ENCODE results near the gene FIGLA.
A peak's percentile ranks its signal among the peaks of the same experiment; 100 is the strongest.

Gene FIGLA, protein sequence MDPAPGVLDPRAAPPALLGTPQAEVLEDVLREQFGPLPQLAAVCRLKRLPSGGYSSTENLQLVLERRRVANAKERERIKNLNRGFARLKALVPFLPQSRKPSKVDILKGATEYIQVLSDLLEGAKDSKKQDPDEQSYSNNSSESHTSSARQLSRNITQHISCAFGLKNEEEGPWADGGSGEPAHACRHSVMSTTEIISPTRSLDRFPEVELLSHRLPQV

DNA sequence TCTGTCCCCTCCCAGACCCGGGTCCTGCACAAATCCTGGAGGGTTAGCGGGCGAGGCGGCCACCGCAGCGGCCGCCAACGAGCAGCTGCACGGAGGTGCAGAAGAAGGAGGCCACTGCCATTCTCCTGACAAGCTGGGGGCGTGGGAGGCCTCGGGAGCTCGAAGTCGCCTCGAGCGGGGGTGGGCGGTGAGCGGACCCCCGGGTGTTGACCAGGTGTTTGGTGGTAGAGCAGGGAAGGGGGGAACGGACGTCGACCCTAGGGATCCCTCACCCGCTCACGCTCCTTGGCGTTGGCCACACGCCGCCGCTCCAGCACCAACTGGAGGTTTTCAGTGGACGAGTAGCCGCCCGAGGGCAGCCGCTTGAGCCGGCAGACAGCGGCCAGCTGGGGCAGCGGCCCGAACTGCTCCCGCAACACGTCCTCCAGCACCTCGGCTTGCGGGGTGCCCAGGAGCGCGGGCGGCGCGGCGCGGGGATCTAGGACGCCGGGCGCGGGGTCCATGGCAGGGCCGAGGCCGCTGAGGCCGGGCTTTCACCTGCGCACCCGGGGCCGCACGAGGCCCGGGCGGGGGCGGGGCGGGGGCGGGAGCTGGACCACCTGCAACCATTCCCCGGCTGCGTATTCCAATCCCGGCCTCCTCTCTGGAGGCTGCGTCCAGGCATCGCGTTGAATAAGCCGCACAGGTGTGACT is at the start of gene FIGLA:
Gene FIGLA, minus strand, starts transcription at position 508 of the 693 bp plus-strand sequence. Its CDS starts 5 bp downstream, at position 503.
- DNase-seq = no peak

DNA sequence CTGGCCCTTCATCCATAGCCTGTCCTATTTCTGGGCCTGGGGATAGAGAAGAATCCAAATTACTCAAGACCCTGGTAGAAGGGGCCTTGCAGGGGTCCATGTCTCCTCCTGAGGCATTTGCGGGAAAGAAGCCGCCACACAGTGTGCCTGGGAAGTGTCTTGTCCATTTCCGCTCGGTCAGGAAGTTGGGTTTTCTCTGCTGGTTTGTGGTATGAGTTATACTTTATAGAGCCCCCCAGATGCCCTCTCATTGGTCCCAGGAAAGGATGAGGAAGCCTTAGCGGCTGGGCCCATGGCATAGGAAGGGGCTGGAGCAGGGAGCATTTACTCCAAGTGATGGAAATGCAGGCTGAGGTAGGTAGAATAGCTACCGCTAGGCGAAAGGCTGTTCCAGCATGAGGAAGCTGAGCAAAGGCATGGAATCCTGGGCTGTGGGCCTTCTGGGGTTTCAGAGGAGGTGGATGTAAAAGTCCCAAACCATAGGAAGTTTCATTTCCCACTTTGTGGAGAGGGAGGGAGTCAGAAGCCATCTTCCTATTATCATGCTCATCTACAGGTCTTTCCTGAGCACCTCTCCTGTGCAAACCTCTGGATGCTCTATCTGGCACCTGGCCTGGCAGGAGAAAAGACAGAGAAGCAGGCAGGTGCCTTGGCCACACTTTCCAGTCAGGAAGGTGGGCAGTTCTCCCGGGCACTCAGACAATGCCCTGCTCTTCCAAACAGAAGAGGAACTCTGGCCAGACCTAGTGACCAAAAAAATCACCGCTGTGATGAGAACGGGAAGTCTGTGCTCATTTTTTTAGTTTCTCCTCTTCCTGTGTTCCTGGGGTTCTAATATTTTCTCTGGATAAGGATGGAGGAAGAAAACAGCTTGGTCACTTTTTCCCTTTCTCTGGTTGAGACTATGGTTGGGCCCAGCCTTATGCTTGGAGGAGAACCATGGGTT is 47.8 kb upstream of the FIGLA start:
- no peak for DNase-seq

DNA sequence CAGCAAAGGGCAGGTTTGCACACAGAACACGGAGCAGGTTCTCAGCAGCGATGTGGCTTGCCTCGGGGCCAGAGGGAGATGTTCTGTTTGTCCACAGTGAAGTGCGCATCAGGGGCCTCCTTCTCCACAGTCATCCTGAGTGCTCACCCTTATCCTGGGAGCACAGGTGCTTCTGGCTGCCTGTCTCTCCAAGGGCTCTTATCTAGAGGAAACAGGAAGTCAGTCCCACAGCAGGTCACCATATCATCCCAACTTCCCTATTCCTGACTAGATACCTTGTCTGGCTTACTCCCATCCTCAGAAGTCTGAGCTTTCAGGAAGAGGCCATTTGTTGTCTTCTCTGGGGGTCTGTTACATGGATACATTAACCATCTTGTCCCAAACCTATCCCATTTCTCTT is 45.2 kb upstream of the FIGLA start, which contains the start of gene CD207:
Gene CD207, minus strand, starts transcription at position 174 of the 400 bp plus-strand sequence. Its CDS starts 40 bp downstream, at position 134.
- no peak for DNase-seq

DNA sequence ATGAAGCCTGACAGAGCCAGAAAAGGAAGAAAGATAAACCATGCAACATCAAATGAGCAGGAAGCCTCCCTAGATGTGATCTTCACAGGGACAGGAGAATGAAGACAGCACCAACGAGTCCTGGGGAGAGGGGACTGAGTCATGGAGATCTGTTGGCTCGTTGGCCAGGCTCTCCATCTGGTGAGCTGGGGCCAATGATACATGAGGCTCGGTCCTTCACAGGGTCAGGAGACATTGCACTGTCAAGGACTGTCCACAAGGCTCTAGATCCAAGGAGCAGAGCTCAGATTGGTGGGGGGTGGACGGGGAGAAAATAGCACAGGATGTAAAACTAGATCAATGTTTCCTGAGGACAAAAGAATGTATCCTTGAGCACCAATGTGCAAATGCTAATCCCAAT is 44.4 kb upstream of the FIGLA start:
- DNase-seq = no peak

DNA sequence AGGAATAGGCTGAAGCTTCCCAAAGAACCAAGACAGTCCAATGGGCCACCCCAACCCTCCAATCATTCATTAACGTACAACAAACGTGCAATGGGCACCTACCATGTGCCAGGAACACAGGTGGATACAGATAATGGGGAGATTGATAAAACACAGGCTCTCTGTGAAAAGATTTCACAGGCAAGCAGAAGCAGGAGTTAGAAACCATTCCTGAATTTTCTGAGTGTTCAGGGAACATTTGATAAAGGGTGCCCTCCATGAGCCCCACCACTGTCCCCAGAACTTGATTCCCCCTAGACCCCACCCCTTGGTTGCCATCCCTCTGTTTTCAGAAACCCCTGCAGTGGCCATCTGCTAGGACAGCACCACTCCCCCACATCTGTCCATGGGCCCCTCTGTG is 43.7 kb upstream of the FIGLA start:
- no peak for DNase-seq

DNA sequence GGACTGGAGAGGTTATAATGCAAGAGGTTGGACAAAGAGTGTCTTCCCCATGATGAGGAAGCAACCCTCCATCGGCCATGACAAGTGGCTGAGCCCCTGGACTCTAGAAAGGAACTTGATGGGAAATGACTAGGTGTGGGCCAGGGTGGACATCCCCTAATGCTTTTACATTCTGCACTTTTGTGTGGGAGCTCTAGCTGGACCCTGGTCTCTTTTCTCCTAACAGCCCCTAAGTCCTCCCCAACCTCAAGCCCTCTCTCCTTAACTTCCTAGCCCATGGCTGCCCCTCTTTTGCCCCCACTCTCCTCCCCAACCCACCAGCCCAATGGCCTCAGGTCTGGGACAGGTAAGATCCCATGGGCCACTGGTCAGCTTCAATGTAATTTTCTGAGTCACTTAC is 42.8 kb upstream of the FIGLA start:
- DNase-seq = no peak

DNA sequence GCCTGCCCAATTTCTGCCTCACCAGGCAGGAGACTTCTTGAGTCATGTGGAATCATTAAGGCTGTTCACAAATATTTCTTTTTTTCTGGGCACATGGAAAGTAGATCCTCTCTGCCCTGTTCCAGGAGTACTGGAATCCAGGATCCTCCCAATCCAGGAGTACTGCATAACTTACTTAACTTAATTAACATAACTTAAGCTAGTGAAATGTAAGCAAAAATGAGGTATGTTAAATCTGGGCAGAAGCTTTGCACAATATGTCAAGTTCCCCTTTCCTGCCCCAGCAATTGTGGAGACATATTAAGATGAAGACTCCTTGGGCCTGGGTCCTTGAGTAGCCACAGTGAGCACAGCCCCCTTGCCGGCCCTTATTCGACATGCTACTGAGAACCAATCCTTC is 41.9 kb upstream of the FIGLA start:
- no peak for DNase-seq

DNA sequence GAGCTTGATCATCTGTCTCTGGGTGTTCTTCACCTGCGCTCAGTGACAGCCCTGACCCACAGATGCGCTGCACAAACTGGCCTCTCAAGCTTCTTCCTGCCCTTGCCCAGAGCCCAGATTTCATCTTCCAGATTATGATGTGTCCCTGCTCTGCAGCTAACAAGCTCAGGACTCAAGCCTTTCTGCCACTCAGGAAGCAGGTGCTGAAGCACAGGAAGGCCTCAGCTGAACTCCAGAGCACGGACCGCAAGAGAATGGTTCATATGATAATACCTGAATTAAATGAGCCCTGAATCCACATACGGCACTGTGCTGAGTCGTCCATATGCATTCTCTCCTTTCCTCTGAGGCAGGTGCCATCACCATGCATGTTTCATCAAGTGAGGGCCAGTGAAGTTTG is 41.4 kb upstream of the FIGLA start:
- no peak for DNase-seq

DNA sequence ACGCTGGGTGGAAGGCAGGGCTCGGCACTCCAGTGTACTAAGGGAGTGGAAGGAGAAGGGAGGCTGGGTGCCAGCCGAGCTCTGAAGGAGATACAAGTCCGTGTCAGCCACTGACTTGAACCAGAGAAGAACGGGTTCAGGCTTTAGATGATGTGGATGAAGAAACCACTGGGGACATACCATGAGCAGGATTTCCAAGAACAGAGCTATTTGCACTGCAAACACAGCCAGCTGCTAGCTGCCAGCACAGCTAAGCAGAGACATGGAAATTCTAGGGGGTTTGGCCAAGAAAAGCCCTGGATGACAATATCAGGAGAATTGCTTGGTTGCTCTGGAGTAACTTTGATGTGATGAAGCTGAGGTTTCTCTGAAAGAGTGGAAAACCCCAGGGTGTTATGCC is 39.9 kb upstream of the FIGLA start:
- DNase-seq = no peak

DNA sequence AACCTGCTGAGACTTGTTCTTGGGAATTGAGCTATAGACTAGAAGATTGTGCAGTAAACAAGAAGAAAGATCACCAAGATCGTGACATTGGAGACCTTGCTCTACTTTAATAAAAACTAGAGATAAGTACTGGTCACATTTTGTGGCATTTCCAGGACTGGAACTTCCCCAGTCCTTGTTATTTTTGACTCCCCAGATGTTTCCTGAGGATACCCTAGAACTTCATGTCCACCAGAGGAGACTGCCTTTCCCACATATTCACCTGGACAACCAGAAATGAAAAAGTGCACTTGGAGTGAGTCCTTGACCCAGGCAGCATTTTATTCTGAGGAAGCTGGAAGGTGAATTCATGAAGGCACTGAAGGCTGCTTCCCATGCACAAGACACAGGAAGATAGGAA is 39.5 kb upstream of the FIGLA start:
- no peak for DNase-seq

DNA sequence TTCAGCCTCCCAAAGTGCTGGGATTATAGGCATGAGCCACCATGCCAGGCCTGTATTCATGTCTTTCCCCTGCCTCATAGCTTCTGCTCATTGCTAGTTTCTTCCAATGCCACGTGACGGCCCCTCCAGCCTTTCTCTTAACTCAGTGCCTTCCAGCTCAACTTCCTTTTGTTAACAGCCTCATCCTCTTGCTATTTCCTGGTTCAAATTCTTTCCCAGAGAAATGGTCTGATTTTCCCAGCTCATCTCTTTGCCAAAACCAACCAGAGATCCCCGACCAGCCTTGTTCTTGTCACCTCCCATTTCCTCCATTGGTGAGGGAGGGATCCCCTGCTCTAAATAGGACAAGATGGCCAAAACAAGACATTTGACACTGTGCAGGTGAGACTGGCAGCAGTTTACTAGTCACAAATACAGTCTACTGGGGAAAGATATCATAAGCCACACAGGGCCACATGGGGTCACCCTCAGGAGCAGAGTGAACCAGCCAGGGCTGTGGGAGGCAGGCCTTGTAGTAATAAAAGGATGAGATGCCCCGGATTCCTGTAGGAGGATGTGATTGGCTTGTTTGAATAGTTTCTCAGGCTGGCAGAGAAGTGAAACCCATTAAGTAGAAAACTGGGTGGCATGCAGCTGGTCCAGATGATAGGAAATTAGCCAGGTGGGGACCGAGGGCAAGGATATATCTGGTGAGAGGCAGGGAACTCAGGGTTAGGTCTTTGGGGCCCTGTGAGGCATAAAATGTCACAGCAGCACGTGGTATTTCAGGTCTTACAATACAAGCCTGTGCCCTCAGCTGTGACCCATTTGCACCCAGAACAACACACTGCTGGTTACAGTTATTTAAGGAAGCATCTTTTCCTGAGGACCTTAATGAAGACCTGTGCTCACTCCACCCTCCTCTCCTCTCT is 38.7 kb upstream of the FIGLA start:
- DNase-seq = no peak

DNA sequence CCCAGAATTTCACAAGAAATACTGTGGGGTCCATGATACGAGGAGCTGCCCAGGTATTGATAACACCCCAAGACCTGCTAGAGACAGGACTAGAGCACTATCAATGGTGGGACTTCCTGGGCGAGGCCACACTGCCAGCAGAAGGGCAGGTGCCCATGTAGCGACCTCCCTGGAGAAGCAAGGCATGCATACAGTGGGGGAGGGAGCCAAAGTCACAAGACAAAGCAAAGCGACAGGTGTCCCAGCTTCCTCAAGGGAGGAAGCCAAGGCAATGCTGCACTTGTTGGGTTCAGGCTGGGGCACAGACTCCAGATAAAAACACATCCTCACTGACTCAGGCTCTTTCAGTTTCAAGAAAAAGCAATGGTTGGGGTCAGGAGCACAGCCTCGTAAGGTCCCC is 37.7 kb upstream of the FIGLA start:
- DNase-seq = no peak

DNA sequence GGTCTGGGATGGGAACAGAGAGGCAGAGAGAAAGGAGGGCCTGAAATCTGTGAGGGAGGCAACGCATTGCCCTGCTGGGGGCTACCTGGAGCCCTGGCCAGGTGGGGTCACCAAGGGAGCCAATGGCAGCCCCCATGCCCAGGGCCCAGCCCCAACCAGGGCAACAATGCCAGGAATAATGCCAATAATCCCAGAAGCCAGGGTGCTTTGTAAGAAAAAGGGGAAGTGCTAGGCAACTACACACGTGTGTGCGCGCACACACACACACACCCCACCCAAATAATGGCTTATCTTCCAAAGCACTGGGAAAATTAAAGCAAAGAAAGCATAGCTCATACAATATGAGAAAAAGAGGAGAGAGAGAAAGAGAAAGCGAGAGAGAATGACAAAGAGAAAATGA is 36.9 kb upstream of the FIGLA start:
- DNase-seq = no peak

DNA sequence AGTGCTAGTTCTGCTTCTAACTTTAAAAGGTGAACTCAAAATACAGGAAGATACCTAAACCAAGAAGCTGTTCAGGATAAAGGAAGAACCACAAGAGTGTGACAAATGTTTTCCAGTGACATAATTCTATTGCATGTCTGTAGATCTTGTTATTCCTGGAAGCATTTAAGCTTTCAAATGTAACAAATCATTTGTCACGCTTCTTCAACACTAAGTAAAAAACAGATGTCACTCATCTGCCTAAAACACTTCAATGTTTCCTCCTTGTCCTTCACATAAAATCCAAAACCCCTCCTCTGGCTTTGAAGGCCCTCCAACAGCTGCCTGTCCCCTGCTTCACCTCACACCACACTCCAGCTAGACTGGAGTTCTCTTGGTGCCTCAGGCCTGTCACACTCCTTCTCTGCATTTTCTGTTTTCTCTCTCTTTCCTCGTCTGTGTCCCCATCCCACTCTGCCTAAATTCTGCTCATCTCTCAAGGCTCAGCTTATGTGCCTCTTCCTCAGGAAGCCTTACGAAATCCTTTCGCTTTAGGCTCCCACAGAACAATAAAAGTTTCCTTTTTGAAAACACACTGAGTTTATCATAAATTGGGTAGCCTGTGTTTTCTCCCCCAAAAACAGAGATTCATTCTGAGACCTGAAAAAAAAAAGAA is 36.4 kb upstream of the FIGLA start:
- peak; percentile 53 for DNase-seq

DNA sequence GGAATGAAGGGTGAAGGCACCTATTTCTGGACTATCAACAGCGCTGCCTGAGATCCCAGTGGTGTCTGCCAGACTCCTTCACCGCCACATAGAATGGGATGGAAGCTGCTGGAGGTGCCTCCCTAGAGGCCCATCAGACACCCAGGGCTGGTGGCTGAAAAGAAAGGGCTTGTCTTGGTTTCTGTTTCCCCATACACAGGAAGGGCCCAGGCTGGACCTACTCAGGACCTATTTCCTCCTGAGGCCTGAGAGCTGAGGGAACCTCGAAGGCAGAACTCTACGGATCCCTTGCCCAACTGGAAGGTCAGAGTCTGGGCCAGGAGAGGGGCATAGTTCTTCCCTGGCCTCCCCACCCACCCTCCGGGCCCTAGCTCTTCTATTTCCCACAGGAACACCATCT is 32.8 kb upstream of the FIGLA start:
- no peak for DNase-seq

DNA sequence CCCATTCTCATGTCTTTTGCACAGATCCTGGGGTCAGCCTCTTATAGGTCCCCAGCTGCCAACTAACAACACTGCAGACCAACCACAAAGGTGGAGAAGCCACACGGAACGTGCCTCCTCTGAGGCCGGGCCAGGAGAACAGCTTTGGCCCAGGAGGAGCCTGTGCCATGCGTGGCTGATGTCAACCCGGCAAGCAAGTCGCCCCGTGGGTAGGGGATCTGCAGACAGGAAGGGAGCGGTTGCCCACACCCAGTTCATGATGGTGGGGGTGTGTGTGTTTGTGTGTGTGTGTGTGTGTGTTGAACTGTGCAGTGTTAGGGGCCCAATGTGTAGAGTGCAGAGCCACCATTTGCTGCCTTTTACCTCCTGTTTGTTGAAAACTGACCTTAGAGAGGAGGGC is 32.4 kb upstream of the FIGLA start:
- no peak for DNase-seq

DNA sequence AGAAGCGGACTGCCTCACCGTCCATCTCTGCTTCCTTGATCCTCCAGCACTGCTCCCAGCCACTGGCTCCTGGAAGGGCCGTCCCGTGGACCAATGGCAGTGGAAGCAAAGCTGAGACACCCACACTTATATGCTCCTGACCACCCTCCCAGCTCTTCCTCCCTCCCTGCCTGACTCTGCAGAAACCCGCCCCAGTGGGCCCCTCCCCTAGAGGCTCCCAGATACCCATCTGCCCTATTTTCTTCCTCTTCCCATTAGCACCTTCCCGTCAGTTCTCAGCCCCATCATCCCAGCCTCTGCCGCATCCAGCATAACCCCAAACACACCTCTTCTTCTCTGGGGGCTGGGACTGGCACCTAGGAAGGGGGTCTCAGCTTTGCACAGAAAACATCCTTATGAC is 30.1 kb upstream of the FIGLA start, which contains the start of gene CLEC4F:
Gene CLEC4F, minus strand, starts transcription at position 101 of the 400 bp plus-strand sequence. Its CDS starts 76 bp downstream, at position 25.
- DNase-seq = no peak

DNA sequence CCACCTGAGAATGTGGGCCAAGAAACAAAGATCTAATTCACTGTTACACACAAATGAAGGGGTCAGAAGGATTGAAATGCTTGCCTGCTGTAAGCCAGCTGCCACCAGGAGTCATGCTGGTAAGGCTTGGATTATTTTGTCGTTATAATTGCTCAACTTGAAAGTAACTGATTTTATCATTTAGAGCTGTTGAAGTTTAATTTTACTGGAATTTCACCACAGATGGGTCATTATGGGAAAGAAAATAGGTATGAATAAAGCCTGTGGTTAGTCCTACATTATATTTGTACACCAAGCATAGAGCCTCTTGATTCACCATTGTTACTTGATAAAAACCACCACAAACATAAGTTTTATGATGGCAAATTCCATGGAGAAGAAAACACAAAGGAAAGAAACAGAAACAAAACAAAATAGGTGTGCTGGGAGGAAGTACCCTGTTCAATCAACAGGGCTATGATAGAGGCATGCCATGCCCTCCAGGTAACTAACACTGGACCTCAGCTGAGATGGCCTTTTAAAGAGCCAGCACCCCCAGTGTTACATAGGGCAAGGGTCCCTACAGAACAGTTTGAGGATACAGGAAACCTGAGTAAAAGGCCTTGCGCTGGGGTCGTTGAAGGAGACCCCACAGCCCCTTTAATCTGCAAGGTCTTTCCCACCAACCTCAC is 27.0 kb upstream of the FIGLA start:
- peak; percentile 84 for DNase-seq

DNA sequence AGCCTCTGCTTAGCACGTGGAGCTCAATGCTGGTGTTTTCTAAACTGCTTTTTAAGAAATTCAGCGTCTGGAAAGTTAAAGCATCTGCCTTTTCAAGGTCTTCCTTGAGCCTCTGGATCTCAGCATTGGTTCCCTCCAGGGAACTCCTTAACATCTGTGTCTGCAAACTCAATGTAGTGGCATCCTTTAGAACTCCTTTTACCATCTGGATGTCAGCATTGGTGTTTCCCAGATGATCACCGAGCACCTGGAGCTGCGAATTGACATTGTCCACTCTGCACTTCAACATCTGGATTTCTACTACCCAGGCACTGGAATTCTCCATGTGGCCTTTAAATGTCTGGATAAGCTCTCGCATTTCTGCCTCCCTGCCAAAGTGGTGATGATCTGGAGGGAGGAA is 26.3 kb upstream of the FIGLA start:
- no peak for DNase-seq

DNA sequence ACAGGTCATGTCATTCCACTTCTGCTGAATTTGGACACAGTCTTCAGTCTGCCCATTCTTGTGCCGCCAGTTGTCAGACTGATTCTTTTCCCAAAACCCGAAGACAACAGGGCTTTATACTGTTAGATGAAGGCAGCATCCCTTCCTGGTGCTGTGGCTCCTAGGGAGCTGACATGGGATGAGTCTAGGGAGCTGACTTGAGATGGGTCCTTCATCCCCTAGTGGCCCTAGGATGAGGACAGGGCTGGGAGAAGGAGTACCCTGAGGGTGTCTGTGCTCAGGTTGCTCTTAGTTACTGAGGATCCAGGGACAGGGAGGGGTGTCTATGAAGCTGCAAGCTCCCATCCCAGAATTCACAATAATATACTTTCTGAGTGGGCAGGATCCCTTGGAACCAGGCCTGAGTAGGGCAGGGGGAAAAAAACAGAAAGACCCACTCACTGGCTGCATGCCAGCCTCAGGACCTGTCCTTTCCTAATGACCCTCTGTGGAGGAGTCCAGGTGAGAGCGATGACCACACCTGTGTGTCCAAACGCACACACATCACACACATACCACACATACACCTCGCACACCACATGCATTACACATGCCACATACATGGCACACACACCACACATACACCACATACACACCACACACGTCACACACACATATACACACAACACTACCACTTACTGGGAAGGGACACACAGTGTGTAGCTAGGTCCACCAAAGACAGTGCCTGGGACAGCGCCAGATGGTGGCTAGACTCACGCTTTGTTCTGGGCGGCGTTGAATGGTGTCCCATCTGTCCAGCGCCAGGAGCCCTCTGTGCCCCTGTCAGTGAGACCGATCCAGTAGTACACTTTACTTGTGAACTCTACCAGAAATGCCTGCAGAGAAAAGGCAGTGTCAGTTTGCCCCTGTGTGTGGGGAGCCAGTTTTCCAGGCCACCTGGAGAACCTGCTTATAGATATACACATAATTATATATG is 18.8 kb upstream of the FIGLA start:
- no peak for DNase-seq
